Measurements from ENCODE around the gene HTT.

Gene HTT

GRCh38 chr4:3239998-3240920, 165.8 kb downstream of the HTT start:
- DNase-seq, result no peak

- DNase-seq, result no peak
Observed at GRCh38 chr4:3240936-3241522, 166.5 kb downstream of the HTT start.

GRCh38 chr4:3241898-3242524, 167.5 kb downstream of the HTT start:
- DNase-seq, result no peak

GRCh38 chr4:3243136-3243780, 168.8 kb downstream of the HTT start:
- no peak for DNase-seq

GRCh38 chr4:3244002-3244401, 169.5 kb downstream of the HTT start:
- DNase-seq, result no peak

- no peak for DNase-seq
Observed at GRCh38 chr4:3244747-3245146, 170.3 kb downstream of the HTT start.

- DNase-seq, result no peak
Observed at GRCh38 chr4:3245676-3246075, 171.2 kb downstream of the HTT start.

GRCh38 chr4:3246458-3247398, 172.2 kb downstream of the HTT start:
- no peak for DNase-seq

- DNase-seq, result no peak
Observed at GRCh38 chr4:3247399-3248177, 173.1 kb downstream of the HTT start.

- no peak for DNase-seq
Observed at GRCh38 chr4:3248178-3248480, 173.6 kb downstream of the HTT start.

GRCh38 chr4:3248811-3249661, 174.6 kb downstream of the HTT start, which contains the start of gene MSANTD1:
Gene MSANTD1, plus strand, starts transcription at chr4:3249159. Its CDS starts 64 bp downstream, at chr4:3249223.
- DNase-seq, result no peak

- no peak for DNase-seq
Observed at GRCh38 chr4:3249711-3250437, 175.4 kb downstream of the HTT start.

- no peak for DNase-seq
Observed at GRCh38 chr4:3250438-3250955, 176.0 kb downstream of the HTT start.

GRCh38 chr4:3250956-3251690, 176.6 kb downstream of the HTT start:
- DNase-seq, result no peak

GRCh38 chr4:3251691-3252479, 177.4 kb downstream of the HTT start:
- no peak for DNase-seq

GRCh38 chr4:3252480-3252828, 178.0 kb downstream of the HTT start:
- DNase-seq, result no peak

- no peak for DNase-seq
Observed at GRCh38 chr4:3252831-3253641, 178.6 kb downstream of the HTT start.
